Upper lobe of right lung (tissue), 1 donor: Measurements from ENCODE around the gene LASP1. TPM values are rescaled to one million over a fixed set of nuclear protein-coding genes. Genes with fewer than 3 reads are reported as not detected.

Experiments
- ATAC-seq: fragments of 200-7000 bp; cut with Tn5 transposase; one replicate; pipeline ENCODE4 v1.9.1; 2020; ENCODE audit warnings: mild to moderate bottlenecking, moderate library complexity
- DNase-seq: peaks from one replicate; pipeline ENCODE4 v3.0.0-alpha.2; 2020
- H3K27ac ChIP-seq: fragments of 200-600 bp; one replicate; pipeline ENCODE4 v1.8.0; 2022
- H3K27me3 ChIP-seq: fragments of 200-600 bp; one replicate; pipeline ENCODE4 v1.8.0; 2022; ENCODE audit warnings: mild to moderate bottlenecking
- H3K36me3 ChIP-seq: fragments of 200-600 bp; one replicate; pipeline ENCODE4 v1.8.0; 2022
- H3K4me1 ChIP-seq: fragments of 200-600 bp; one replicate; pipeline ENCODE4 v1.8.0; 2022
- H3K4me3 ChIP-seq: fragments of 200-600 bp; one replicate; pipeline ENCODE4 v1.8.0; 2022; ENCODE audit warnings: mild to moderate bottlenecking
- H3K9me3 ChIP-seq: fragments of 200-600 bp; one replicate; pipeline ENCODE4 v1.8.0; 2022
- CTCF ChIP-seq: fragments of 200-600 bp; IDR thresholded peaks from one replicate; pipeline ENCODE4 v1.8.0; 2022; ENCODE audit warnings: antibody characterized with exemption
- intact Hi-C: fragments of 100-400 bp; cut with DNase I; formaldehyde crosslinking; loops from one replicate; pipeline ENCODE4 v1.11.0; 2022
- total RNA-seq: library from RNA; stranded (reverse); fragmentation: NEBNext Ultra II Directional; extraction: Animal tissue kit (Norgen Biotek cat#: 25700); gene quantifications from one replicate; pipeline ENCODE4 v1.2.1, GENCODE V29; 2021
- donor health status: DM: no; HTN: yes; CAD: no; lungs with severe emphysema.

LASP1 gene
- total RNA-seq, 1 donor from 2014 or later: 158 TPM

GRCh38 chr17:38885728-38886642, 16.1 kb downstream of the LASP1 start:
- ATAC-seq: no peak

GRCh38 chr17:38886643-38887010, 16.8 kb downstream of the LASP1 start:
- Histone ChIP-seq H3K4me3 (no peak overlapping the region), H3K4me1 (peaks cover 52% of the 10 kb centered on the region), H3K36me3 (peaks cover 62% of the 10 kb centered on the region), H3K27me3 (no peaks in the 10 kb centered on the region), H3K27ac (no peak overlapping the region), H3K9me3 (no peaks in the 10 kb centered on the region)
- no peak for TF ChIP-seq CTCF
- no peak for DNase-seq
- no peak for ATAC-seq
- intact Hi-C loops: no loop called here

More at GRCh38 chr17:38885728-38886642, 16.1 kb downstream of the LASP1 start:
- Histone ChIP-seq H3K9me3 (no peaks in the 10 kb centered on the region), H3K27ac (no peak overlapping the region), H3K4me1 (peaks cover 55% of the 10 kb centered on the region), H3K36me3 (peaks cover 61% of the 10 kb centered on the region), H3K4me3 (no peak overlapping the region), H3K27me3 (no peaks in the 10 kb centered on the region)
- intact Hi-C loops: no loop called here
- no peak for TF ChIP-seq CTCF
- no peak for DNase-seq

- no peaks in the 10 kb centered on the region for H3K9me3 ChIP-seq
- H3K27me3 ChIP-seq: no peaks in the 10 kb centered on the region
- peaks cover 43% of the 10 kb centered on the region for H3K4me1 ChIP-seq
- peaks cover 80% of the 10 kb centered on the region for H3K36me3 ChIP-seq
- no peak overlapping the region for H3K27ac ChIP-seq
- TF ChIP-seq CTCF: no peak
- H3K4me3 ChIP-seq: no peak overlapping the region
- intact Hi-C loops: no loop called here
- DNase-seq: no peak
- no peak for ATAC-seq
Measured at GRCh38 chr17:38888842-38889241, 19.0 kb downstream of the LASP1 start.

GRCh38 chr17:38889745-38890409, 20.0 kb downstream of the LASP1 start:
- no peak for TF ChIP-seq CTCF
- DNase-seq: no peak
- Histone ChIP-seq H3K36me3 (peaks cover 80% of the 10 kb centered on the region), H3K4me1 (peaks cover 42% of the 10 kb centered on the region), H3K4me3 (no peak overlapping the region), H3K27ac (no peak overlapping the region), H3K27me3 (no peaks in the 10 kb centered on the region), H3K9me3 (no peaks in the 10 kb centered on the region)
- no peak for ATAC-seq
- intact Hi-C loops: no loop called here

- peaks cover 41% of the 10 kb centered on the region for H3K4me1 ChIP-seq
- TF ChIP-seq CTCF: no peak
- intact Hi-C loops: no loop called here
- no peak for DNase-seq
- H3K9me3 ChIP-seq: no peaks in the 10 kb centered on the region
- no peak overlapping the region for H3K27ac ChIP-seq
- no peaks in the 10 kb centered on the region for H3K27me3 ChIP-seq
- H3K36me3 ChIP-seq: peaks cover 80% of the 10 kb centered on the region
- H3K4me3 ChIP-seq: no peak overlapping the region
- no peak for ATAC-seq
Measured at GRCh38 chr17:38890410-38890746, 20.5 kb downstream of the LASP1 start.
